Measurements from ENCODE around the gene PGS1. TPM values are rescaled to one million over a fixed set of nuclear protein-coding genes. Genes with fewer than 3 reads are reported as not detected.

Gene PGS1
- total RNA-seq, 2 experiments from 2014 or later, result 46.5 to 51.0 TPM

- POLR2A ChIA-PET, result interaction anchor here (1.2 kb wide), 1 partner anchor 8 kb away, joined by 3 read pairs; no protein-coding TSS in a partner anchor
- H3K27ac Mint-ChIP-seq, result no peak overlapping the region
- ATAC-seq (no peak), DNase-seq (no peak)
- CTCF ChIA-PET, result interaction anchor here (1.0 kb wide), 2 partner anchors 55 to 80 kb away, joined by 3 to 4 read pairs; no protein-coding TSS in a partner anchor
- peaks cover 13% of the 10 kb centered on the region for H3K4me1 Mint-ChIP-seq (ENCODE audit: low read depth)
- peaks cover 13% of the 10 kb centered on the region for H3K27me3 Mint-ChIP-seq (ENCODE audit: low read depth)
- H3K36me3 Mint-ChIP-seq (ENCODE audit: low read depth), result no peaks in the 10 kb centered on the region
- no peak overlapping the region for H3K4me3 Mint-ChIP-seq
- no peaks in the 10 kb centered on the region for H3K9me3 Mint-ChIP-seq (ENCODE audit: insufficient read depth)
Measured at GRCh38 chr17:78368348-78368747, 10.1 kb upstream of the PGS1 start.

- Mint-ChIP-seq H3K4me1 (ENCODE audit: low read depth) (peaks cover 13% of the 10 kb centered on the region), H3K27me3 (ENCODE audit: low read depth) (peaks cover 9% of the 10 kb centered on the region), H3K36me3 (ENCODE audit: low read depth) (no peaks in the 10 kb centered on the region), H3K4me3 (no peak overlapping the region), H3K27ac (no peak overlapping the region), H3K9me3 (ENCODE audit: insufficient read depth) (no peaks in the 10 kb centered on the region)
- POLR2A ChIA-PET, result interaction anchor here (1.2 to 1.4 kb wide), 2 partner anchors 9 to 48 kb away, joined by 3 read pairs; no protein-coding TSS in a partner anchor
- CTCF ChIA-PET, result interaction anchor here (2.1 kb wide), 1 partner anchor 8 kb away, joined by 11 read pairs; no protein-coding TSS in a partner anchor
- no peak for ATAC-seq
- DNase-seq, result no peak
Measured at GRCh38 chr17:78368854-78369495, 9.5 kb upstream of the PGS1 start.

GRCh38 chr17:78369791-78370381 lies 8.6 kb upstream of the PGS1 start:
- Mint-ChIP-seq H3K4me3 (no peak overlapping the region), H3K36me3 (ENCODE audit: low read depth) (no peaks in the 10 kb centered on the region), H3K9me3 (ENCODE audit: insufficient read depth) (no peaks in the 10 kb centered on the region), H3K27ac (no peak overlapping the region), H3K4me1 (ENCODE audit: low read depth) (peaks cover 6% of the 10 kb centered on the region), H3K27me3 (ENCODE audit: low read depth) (peaks cover 13% of the 10 kb centered on the region)
- DNase-seq, result no peak
- no peak for ATAC-seq
- CTCF ChIA-PET, result interaction anchor here (2.1 kb wide), 1 partner anchor 9 kb away, joined by 11 read pairs; no protein-coding TSS in a partner anchor
- POLR2A ChIA-PET, result interaction anchor here (1.4 kb wide), 1 partner anchor 47 kb away, joined by 3 read pairs; no protein-coding TSS in a partner anchor

- Mint-ChIP-seq H3K27ac (no peak overlapping the region), H3K9me3 (ENCODE audit: insufficient read depth) (no peaks in the 10 kb centered on the region), H3K36me3 (ENCODE audit: low read depth) (no peaks in the 10 kb centered on the region), H3K4me3 (no peak overlapping the region), H3K4me1 (ENCODE audit: low read depth) (no peaks in the 10 kb centered on the region), H3K27me3 (ENCODE audit: low read depth) (peaks cover 11% of the 10 kb centered on the region)
- no peak for DNase-seq
- CTCF ChIA-PET, result no interaction called here
- POLR2A ChIA-PET, result no interaction called here
- no peak for ATAC-seq
Measured at GRCh38 chr17:78371056-78371455, 7.4 kb upstream of the PGS1 start.

DNA sequence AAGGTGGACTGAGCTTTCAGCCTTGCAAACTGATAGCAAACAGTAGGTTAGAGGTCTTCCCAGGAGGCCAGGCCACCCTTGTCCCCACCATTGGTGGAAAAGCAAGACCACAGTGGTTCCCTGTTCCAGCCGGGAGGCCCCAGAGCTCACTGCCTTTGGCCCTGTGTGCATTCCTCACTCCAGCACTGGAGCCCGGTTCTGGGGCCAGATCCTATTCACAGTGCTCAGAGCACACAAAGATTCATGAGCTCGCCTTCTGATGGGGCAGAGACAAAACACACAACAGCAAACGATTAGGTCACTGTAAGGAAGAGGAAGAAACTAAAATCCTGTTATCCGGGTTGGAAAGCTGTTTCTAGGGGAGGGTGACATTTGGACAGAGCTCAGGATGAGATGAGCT lies 5.6 kb upstream of the PGS1 start:
- no peaks in the 10 kb centered on the region for H3K9me3 Mint-ChIP-seq (ENCODE audit: insufficient read depth)
- CTCF ChIA-PET, result interaction anchor here (0.8 to 2.0 kb wide), 3 partner anchors 12 to 49 kb away, joined by 3 to 8 read pairs (median 3); no protein-coding TSS in a partner anchor
- H3K4me3 Mint-ChIP-seq, result no peak overlapping the region
- peaks cover 3% of the 10 kb centered on the region for H3K4me1 Mint-ChIP-seq (ENCODE audit: low read depth)
- DNase-seq (no peak), ATAC-seq (no peak)
- POLR2A ChIA-PET, result no interaction called here
- peaks cover 9% of the 10 kb centered on the region for H3K27me3 Mint-ChIP-seq (ENCODE audit: low read depth)
- no peak overlapping the region for H3K27ac Mint-ChIP-seq
- H3K36me3 Mint-ChIP-seq (ENCODE audit: low read depth), result no peaks in the 10 kb centered on the region

DNA sequence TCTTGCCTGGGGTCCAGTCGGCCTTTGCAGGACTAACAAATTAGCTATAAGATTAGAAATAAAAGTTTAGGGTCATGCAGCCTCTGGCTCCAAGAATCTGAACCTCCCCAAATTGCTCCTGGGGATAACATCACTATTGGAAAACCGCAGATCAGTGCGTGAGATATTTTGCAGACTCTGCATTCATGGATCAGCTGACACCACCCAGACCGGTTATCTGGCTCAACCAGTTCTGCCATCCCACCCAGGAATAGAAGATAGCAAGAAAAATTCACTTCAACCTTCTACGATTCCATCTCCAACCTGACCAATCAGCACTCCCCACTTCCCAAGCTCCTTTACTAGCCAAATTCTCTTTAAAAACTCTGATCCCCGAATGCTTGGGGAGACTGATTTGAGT lies 4.3 kb upstream of the PGS1 start:
- ChIA-PET CTCF (interaction anchor here (2.0 kb wide), 1 partner anchor 13 kb away, joined by 8 read pairs; no protein-coding TSS in a partner anchor), POLR2A (no interaction called here)
- Mint-ChIP-seq H3K36me3 (ENCODE audit: low read depth) (peaks cover 3% of the 10 kb centered on the region), H3K4me3 (no peak overlapping the region), H3K27me3 (ENCODE audit: low read depth) (peaks cover 6% of the 10 kb centered on the region), H3K4me1 (ENCODE audit: low read depth) (peaks cover 7% of the 10 kb centered on the region), H3K27ac (no peak overlapping the region), H3K9me3 (ENCODE audit: insufficient read depth) (no peaks in the 10 kb centered on the region)
- DNase-seq, result no peak
- ATAC-seq, result no peak

DNA sequence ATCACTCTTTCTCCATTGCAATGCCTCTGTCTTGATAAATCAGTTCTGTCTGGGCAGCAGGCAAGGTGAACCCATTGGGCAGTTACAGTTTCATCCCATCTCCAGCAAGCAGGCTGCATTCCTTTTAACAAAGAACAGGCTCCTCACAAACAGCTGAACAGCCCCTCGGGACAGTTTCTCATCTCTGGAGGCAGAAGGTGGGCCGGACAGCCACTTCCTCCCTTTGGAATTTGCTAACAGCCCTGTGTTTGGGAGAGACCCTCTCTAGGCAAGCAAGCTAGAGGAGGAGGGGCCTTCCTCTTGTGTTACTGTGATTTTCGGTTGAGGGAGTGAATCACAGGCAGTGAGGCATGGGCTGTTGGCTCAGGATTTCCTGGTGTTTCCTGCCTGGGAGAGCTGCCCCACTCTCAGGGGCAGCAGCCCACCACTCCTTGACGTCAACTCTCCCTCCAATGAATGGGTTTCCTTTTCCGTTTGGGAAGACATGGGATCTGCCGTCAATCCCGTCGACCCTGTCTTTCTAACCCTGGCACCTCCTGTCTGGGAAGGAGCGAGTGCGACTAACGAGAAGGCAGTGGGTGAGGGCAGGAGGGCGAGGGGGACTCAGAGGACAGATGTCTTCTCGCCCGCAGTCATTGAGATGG lies 3.7 kb upstream of the PGS1 start:
- H3K27ac Mint-ChIP-seq, result no peak overlapping the region
- peaks cover 11% of the 10 kb centered on the region for H3K4me1 Mint-ChIP-seq (ENCODE audit: low read depth)
- DNase-seq (no peak), ATAC-seq (no peak)
- ChIA-PET POLR2A (no interaction called here), CTCF (interaction anchor here (2.0 to 5.9 kb wide), 3 partner anchors 13 to 47 kb away, joined by 8 to 33 read pairs (median 22); partner anchors contain the start of gene SOCS3)
- H3K36me3 Mint-ChIP-seq (ENCODE audit: low read depth), result peaks cover 5% of the 10 kb centered on the region
- no peaks in the 10 kb centered on the region for H3K9me3 Mint-ChIP-seq (ENCODE audit: insufficient read depth)
- H3K4me3 Mint-ChIP-seq, result no peak overlapping the region
- peaks cover 6% of the 10 kb centered on the region for H3K27me3 Mint-ChIP-seq (ENCODE audit: low read depth)

- Mint-ChIP-seq H3K27ac (no peak overlapping the region), H3K4me1 (ENCODE audit: low read depth) (peaks cover 18% of the 10 kb centered on the region), H3K27me3 (ENCODE audit: low read depth) (peaks cover 6% of the 10 kb centered on the region), H3K36me3 (ENCODE audit: low read depth) (peaks cover 10% of the 10 kb centered on the region), H3K4me3 (no peak overlapping the region), H3K9me3 (ENCODE audit: insufficient read depth) (no peaks in the 10 kb centered on the region)
- DNase-seq (no peak), ATAC-seq (no peak)
- ChIA-PET POLR2A (no interaction called here), CTCF (interaction anchor here (1.1 to 5.9 kb wide), 3 partner anchors 14 to 46 kb away, joined by 3 to 33 read pairs (median 22); partner anchors contain the start of gene SOCS3)
Measured at GRCh38 chr17:78375401-78376151, 2.9 kb upstream of the PGS1 start.

- no peaks in the 10 kb centered on the region for H3K9me3 Mint-ChIP-seq (ENCODE audit: insufficient read depth)
- CTCF ChIA-PET, result interaction anchor here (1.0 to 5.9 kb wide), 4 partner anchors 15 to 45 kb away, joined by 3 to 33 read pairs (median 12); partner anchors contain the start of gene SOCS3
- POLR2A ChIA-PET, result no interaction called here
- H3K4me1 Mint-ChIP-seq (ENCODE audit: low read depth), result peaks cover 24% of the 10 kb centered on the region
- no peak overlapping the region for H3K27ac Mint-ChIP-seq
- ATAC-seq (no peak), DNase-seq (no peak)
- H3K27me3 Mint-ChIP-seq (ENCODE audit: low read depth), result peaks cover 6% of the 10 kb centered on the region
- H3K4me3 Mint-ChIP-seq, result no peak overlapping the region
- H3K36me3 Mint-ChIP-seq (ENCODE audit: low read depth), result peaks cover 13% of the 10 kb centered on the region
Measured at GRCh38 chr17:78376161-78376560, 2.3 kb upstream of the PGS1 start.

GRCh38 chr17:78377858-78378224 lies 608 bp upstream of the PGS1 start:
- peaks cover 37% of the 10 kb centered on the region for H3K4me1 Mint-ChIP-seq (ENCODE audit: low read depth)
- ChIA-PET CTCF (interaction anchor here (1.0 to 5.9 kb wide), 4 partner anchors 16 to 44 kb away, joined by 3 to 33 read pairs (median 13); partner anchors contain the start of gene SOCS3), POLR2A (interaction anchor here (0.6 to 1.5 kb wide), 6 partner anchors 10 to 41 kb away, joined by 3 to 4 read pairs (median 3); no protein-coding TSS in a partner anchor)
- H3K36me3 Mint-ChIP-seq (ENCODE audit: low read depth), result peaks cover 22% of the 10 kb centered on the region
- no peaks in the 10 kb centered on the region for H3K9me3 Mint-ChIP-seq (ENCODE audit: insufficient read depth)
- no peak for DNase-seq
- ATAC-seq, result no peak
- peak overlapping the region; percentile 88 for H3K4me3 Mint-ChIP-seq
- peaks cover 6% of the 10 kb centered on the region for H3K27me3 Mint-ChIP-seq (ENCODE audit: low read depth)
- peak overlapping the region; percentile 66 for H3K27ac Mint-ChIP-seq

GRCh38 chr17:78379131-78379491 lies 662 bp downstream of the PGS1 start:
- ATAC-seq (no peak), DNase-seq (no peak)
- Mint-ChIP-seq H3K27me3 (ENCODE audit: low read depth) (peaks cover 6% of the 10 kb centered on the region), H3K27ac (peak overlapping the region; percentile 90), H3K9me3 (ENCODE audit: insufficient read depth) (no peaks in the 10 kb centered on the region), H3K4me3 (peak overlapping the region; percentile 88), H3K36me3 (ENCODE audit: low read depth) (peaks cover 32% of the 10 kb centered on the region), H3K4me1 (ENCODE audit: low read depth) (peaks cover 50% of the 10 kb centered on the region)
- ChIA-PET CTCF (interaction anchor here (5.2 to 5.9 kb wide), 2 partner anchors 17 to 43 kb away, joined by 22 to 33 read pairs; partner anchors contain the start of gene SOCS3), POLR2A (interaction anchor here (0.8 to 1.7 kb wide), 5 partner anchors 20 to 38 kb away, joined by 3 to 9 read pairs (median 3); partner anchors contain the start of gene SOCS3)
